GM12875 (cell line): ENCODE measurements around the gene GNGT1.

ENCODE experiments used
- H3K4me3 ChIP-seq: one replicate; pipeline ENCODE4 v1.5.1; 2011; ENCODE audit warnings: low read depth, low read length, control low read depth
- TF ChIP-seq, protein P1 (sequence below): IDR thresholded peaks from 2 replicates; pipeline ENCODE4 v1.5.1; 2011; ENCODE audit warnings: low read depth, mild to moderate bottlenecking, control low read depth, inconsistent platforms, low read length, moderate library complexity, borderline replicate concordance; ENCODE audit not compliant: insufficient read depth

The GNGT1 gene

DNA sequence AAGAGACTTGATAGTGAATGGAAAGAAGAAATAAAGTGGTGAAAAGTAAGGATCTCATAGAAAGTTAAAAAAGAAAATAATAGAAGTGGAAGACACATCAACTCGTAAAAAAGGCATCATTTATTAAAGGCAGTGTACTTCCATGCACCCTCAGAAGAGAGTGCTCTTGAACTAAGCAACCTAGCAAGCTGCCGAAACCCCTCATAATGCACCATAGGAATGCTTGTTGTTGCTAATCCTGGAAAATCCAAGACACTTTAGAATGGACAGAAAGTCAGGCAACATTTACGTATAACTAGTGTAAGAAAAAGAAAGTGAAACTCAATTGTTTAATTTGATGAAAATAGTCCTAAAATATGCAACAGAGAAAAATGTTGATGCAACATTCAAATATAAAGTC is 28.6 kb upstream of the GNGT1 start:
- no peak overlapping the region for H3K4me3 ChIP-seq
- TF ChIP-seq, protein P1, sequence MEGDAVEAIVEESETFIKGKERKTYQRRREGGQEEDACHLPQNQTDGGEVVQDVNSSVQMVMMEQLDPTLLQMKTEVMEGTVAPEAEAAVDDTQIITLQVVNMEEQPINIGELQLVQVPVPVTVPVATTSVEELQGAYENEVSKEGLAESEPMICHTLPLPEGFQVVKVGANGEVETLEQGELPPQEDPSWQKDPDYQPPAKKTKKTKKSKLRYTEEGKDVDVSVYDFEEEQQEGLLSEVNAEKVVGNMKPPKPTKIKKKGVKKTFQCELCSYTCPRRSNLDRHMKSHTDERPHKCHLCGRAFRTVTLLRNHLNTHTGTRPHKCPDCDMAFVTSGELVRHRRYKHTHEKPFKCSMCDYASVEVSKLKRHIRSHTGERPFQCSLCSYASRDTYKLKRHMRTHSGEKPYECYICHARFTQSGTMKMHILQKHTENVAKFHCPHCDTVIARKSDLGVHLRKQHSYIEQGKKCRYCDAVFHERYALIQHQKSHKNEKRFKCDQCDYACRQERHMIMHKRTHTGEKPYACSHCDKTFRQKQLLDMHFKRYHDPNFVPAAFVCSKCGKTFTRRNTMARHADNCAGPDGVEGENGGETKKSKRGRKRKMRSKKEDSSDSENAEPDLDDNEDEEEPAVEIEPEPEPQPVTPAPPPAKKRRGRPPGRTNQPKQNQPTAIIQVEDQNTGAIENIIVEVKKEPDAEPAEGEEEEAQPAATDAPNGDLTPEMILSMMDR, result no peak

DNA sequence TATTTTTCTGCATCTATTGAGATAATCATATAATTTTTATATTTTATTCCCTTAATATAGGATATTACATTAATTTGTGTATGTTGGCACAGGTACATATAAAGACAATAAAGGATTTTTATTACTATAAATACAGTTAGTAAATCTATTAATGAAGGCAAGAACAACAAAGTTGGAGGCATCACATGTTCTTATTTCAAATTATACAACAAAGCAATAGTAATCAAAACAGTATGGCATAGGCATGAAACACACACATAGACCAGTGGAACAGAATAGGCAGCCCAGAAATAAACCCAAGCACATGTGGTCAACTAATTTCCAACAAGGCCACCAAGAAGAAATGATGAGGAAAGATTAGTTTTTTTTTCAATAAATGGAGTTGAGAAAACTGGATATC is 27.0 kb upstream of the GNGT1 start:
- H3K4me3 ChIP-seq, result no peak overlapping the region
- TF ChIP-seq, protein P1, result no peak

DNA sequence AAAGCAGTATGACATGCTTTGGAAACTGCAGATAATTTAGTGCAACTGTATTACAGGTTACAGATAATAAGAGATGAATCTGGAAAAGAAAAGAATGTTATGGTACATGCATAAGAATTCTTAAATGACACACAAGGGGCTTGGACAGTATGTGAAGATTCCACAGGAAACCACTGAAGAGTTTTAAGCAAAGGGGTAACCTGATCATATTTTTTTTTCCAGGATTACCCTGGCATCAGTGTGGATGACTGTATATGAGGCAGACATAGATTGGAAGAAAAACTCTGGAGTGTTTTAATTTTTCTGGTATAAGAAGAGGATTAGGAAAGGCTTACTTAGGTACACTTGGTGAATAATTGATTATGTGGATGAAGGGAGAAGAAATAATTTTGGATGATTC is 23.9 kb upstream of the GNGT1 start:
- no peak overlapping the region for H3K4me3 ChIP-seq
- TF ChIP-seq, protein P1, result no peak

DNA sequence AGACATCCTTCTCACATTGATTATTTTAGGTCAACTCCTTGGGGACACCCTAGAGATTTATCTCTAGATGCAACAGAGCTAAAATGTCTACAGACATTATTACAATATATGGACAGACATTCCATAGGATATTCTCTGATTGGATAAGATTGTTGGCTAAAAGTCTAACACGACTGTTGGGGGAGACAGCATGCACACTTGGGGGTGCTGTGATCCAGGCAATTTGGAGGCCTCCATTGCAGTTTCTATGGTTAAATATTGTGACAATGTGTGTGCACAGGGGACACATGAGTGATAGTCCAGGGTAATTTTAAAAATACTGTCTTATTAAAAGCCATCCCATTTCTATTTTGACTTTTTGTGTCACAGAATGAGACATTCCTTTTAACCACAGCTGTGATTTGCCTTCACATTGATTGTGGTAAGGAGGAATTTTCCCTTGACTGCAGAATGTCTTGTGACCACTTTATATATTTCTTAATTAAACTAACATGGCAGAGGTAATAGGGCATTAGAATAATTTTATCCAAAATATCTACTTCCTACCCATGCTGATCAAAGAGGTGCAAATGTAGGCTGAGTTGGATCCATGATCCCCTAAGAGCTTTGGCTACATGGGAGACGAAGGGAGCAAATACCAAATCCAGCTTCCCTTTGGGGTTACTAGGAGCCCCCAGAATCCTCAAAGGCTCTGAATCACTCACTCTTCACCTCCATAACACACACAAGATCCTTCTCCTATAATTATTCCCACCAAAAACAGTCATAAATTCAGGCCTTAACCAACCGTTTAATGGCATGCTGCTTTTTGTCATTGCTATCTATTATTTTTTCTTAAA is 23.1 kb upstream of the GNGT1 start:
- TF ChIP-seq, protein P1, result no peak
- no peak overlapping the region for H3K4me3 ChIP-seq

DNA sequence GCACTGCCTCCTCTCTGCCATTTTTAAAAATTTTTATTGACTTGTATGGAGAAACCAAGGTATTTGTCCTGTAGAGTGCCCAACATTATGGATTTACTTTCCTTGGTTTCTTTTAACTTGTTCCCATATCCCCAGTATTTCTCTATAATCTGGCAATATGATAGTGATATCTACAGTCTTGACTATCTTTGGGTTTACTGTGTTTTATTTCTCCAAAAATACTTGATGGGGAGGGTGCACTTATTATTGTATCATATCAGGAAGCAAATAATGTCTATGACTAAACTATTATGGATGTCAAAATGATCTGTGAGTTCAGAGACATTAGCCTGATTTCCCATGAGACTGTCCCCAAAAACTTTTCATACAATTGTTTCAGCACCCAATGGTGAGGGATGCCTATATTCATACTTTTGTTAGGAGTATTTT is 22.4 kb upstream of the GNGT1 start:
- TF ChIP-seq, protein P1, result no peak
- H3K4me3 ChIP-seq, result no peak overlapping the region

DNA sequence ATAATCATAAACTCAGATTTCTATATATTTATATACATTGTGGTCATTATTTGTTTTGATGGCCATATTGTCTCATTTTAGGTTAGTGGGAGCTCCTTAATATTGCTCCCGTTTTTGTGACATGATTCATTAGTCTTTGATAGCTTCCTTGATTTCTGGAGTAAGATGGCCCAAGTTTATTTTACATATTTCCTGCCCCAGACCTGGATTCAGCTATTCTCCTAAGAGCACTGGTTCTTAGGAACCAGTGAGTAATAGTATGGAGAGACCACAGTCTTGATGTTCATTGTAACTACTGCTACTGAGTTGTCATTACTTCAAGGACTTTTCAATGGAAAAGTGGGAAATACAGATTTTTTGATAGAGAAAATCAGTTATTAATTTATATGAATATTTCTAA is 21.8 kb upstream of the GNGT1 start:
- H3K4me3 ChIP-seq, result no peak overlapping the region
- TF ChIP-seq, protein P1, result no peak

DNA sequence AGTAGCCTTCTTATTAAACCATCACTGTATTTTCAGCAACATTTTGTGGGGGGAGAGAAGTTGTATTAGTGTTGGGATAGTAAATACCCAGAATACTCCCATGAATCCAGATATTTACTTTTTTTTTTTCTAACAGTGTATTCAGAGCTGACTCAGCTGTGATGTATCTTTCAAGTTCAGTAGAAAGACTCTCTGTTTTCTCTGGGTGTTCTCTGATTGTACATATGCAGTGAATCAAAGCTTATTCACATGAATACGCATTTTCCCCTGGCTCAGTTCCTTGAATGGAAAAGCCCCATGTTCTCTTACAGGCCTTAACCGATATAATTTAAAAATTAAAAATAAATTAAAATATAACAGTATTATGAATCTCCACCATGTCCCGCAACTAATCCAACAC is 17.1 kb upstream of the GNGT1 start:
- TF ChIP-seq, protein P1, result no peak
- H3K4me3 ChIP-seq, result no peak overlapping the region
